ENCODE data around the gene HADHA. TPM values are rescaled to one million over a fixed set of nuclear protein-coding genes. Genes with fewer than 3 reads are reported as not detected.

Gene HADHA
- total RNA-seq, 4 donors from 2014 or later = 443 to 480 (median 462) TPM

GRCh38 chr2:26187537-26188104, 56.8 kb downstream of the HADHA start:
- ATAC-seq (no peak), DNase-seq (no peak)
- Histone ChIP-seq H3K36me3 (peaks cover 0 to 25% of the 10 kb centered on the region in 2 donors), H3K9me3 (no peaks in the 10 kb centered on the region), H3K27me3 (no peaks in the 10 kb centered on the region), H3K4me1 (no peaks in the 10 kb centered on the region), H3K4me3 (no peak overlapping the region), H3K27ac (no peak overlapping the region)
- intact Hi-C loops (cut with DNase I; ENCODE audit: low total_unique reads) = no loop called here
- TF ChIP-seq CTCF (IDR thresholded peaks at IDR 0.05 in 4 of 5, conservative IDR thresholded peaks at IDR 0.05 in 1 of 5) = no peak
- no peak for TF ChIP-seq POLR2A (IDR thresholded peaks at IDR 0.05)
- in situ Hi-C loops (cut with MboI; ENCODE audit: low sequenced_read_pairs in 4 of 4) = loop anchor here in 1 of 4 donors (10.0 kb wide), 1 partner anchor 147 kb away; no protein-coding TSS in a partner anchor

GRCh38 chr2:26187114-26187513, 57.3 kb downstream of the HADHA start:
- no peak for ATAC-seq
- DNase-seq = no peak
- Histone ChIP-seq H3K4me1 (no peaks in the 10 kb centered on the region), H3K36me3 (peaks cover 0 to 20% of the 10 kb centered on the region in 2 donors), H3K27ac (no peak overlapping the region), H3K9me3 (no peaks in the 10 kb centered on the region), H3K27me3 (no peaks in the 10 kb centered on the region), H3K4me3 (no peak overlapping the region)
- in situ Hi-C loops (cut with MboI; ENCODE audit: low sequenced_read_pairs in 4 of 4) = loop anchor here in 1 of 4 donors (10.0 kb wide), 1 partner anchor 148 kb away; no protein-coding TSS in a partner anchor
- intact Hi-C loops (cut with DNase I; ENCODE audit: low total_unique reads) = no loop called here
- TF ChIP-seq POLR2A (IDR thresholded peaks at IDR 0.05) (no peak), CTCF (IDR thresholded peaks at IDR 0.05 in 4 of 5, conservative IDR thresholded peaks at IDR 0.05 in 1 of 5) (no peak)

GRCh38 chr2:26185954-26186770, 58.3 kb downstream of the HADHA start:
- ATAC-seq = no peak

More at GRCh38 chr2:26185954-26186770, 58.3 kb downstream of the HADHA start:
- in situ Hi-C loops (cut with MboI; ENCODE audit: low sequenced_read_pairs in 4 of 4) (loop anchor here in 1 of 4 donors (10.0 kb wide), 1 partner anchor 149 kb away; no protein-coding TSS in a partner anchor), intact Hi-C loops (cut with DNase I; ENCODE audit: low total_unique reads) (loop anchor here (2.0 kb wide), 1 partner anchor 145 kb away; no protein-coding TSS in a partner anchor)
- Histone ChIP-seq H3K27me3 (no peaks in the 10 kb centered on the region), H3K4me3 (peak overlapping the region in 1 of 4 donors; percentile 67), H3K4me1 (no peaks in the 10 kb centered on the region), H3K9me3 (no peaks in the 10 kb centered on the region), H3K27ac (peak overlapping the region in 1 of 4 donors; percentile 72), H3K36me3 (peaks cover 0 to 10% of the 10 kb centered on the region in 2 donors)
- TF ChIP-seq POLR2A (IDR thresholded peaks at IDR 0.05) (no peak), CTCF (IDR thresholded peaks at IDR 0.05 in 4 of 5, conservative IDR thresholded peaks at IDR 0.05 in 1 of 5) (no peak)
- DNase-seq = no peak

Measured in gastrocnemius medialis (tissue), 4 donors.